Chondrocyte (in vitro differentiated cells): Measurements from ENCODE around the gene PTPRJ. TPM values are rescaled to one million over a fixed set of nuclear protein-coding genes. Genes with fewer than 3 reads are reported as not detected.

Source experiments
- DNase-seq: peaks from one replicate; pipeline ENCODE4 v3.0.0; 2021; ENCODE audit warnings: mixed read lengths, low spot score
- H3K27ac Mint-ChIP-seq: one replicate; pipeline ENCODE4 v1.8.0; 2021; ENCODE audit warnings: mild to moderate bottlenecking, moderate library complexity, mixed read lengths; ENCODE audit not compliant: unreplicated experiment
- H3K27me3 Mint-ChIP-seq: 2 replicates; pipeline ENCODE4 v1.8.0; 2021; ENCODE audit warnings: low read depth, mixed read lengths
- H3K36me3 Mint-ChIP-seq: 2 replicates; pipeline ENCODE4 v1.8.0; 2021; ENCODE audit warnings: low read depth, mixed read lengths
- H3K4me1 Mint-ChIP-seq: 2 replicates; pipeline ENCODE4 v1.8.0; 2021; ENCODE audit warnings: low read depth, mild to moderate bottlenecking, mixed read lengths
- H3K4me3 Mint-ChIP-seq: one replicate; pipeline ENCODE4 v1.8.0; 2021; ENCODE audit warnings: mild to moderate bottlenecking, moderate library complexity, mixed read lengths; ENCODE audit not compliant: unreplicated experiment
- H3K9me3 Mint-ChIP-seq: 2 replicates; pipeline ENCODE4 v1.8.0; 2021; ENCODE audit warnings: low read depth, mixed read lengths
- CTCF ChIP-seq: fragments of 200-600 bp; sonication (generic); IDR thresholded peaks from 2 replicates; pipeline ENCODE4 v1.5.0; 2021; ENCODE audit warnings: antibody characterized with exemption, mild to moderate bottlenecking, moderate library complexity
- total RNA-seq: library from RNA; stranded (reverse); gene quantifications from 3 replicates; pipeline ENCODE4 v1.2.1, GENCODE V29; 2021

Gene PTPRJ
- total RNA-seq, 1 donor from 2014 or later: 18.1 TPM

- Mint-ChIP-seq H3K9me3 (no peaks in the 10 kb centered on the region), H3K27ac (no peak overlapping the region), H3K4me3 (no peak overlapping the region), H3K4me1 (peaks cover 38% of the 10 kb centered on the region), H3K36me3 (no peaks in the 10 kb centered on the region), H3K27me3 (no peaks in the 10 kb centered on the region)
- no peak for DNase-seq
- no peak for TF ChIP-seq CTCF
Measured at GRCh38 chr11:48085688-48086087, 105.3 kb downstream of the PTPRJ start.

- H3K4me3 Mint-ChIP-seq: no peak overlapping the region
- TF ChIP-seq CTCF: no peak
- DNase-seq: no peak
- H3K36me3 Mint-ChIP-seq: no peaks in the 10 kb centered on the region
- no peaks in the 10 kb centered on the region for H3K27me3 Mint-ChIP-seq
- peaks cover 25% of the 10 kb centered on the region for H3K4me1 Mint-ChIP-seq
- H3K27ac Mint-ChIP-seq: no peak overlapping the region
- no peaks in the 10 kb centered on the region for H3K9me3 Mint-ChIP-seq
Measured at GRCh38 chr11:48087422-48087821, 107.1 kb downstream of the PTPRJ start.

- no peak for DNase-seq
- no peak for TF ChIP-seq CTCF
- H3K27me3 Mint-ChIP-seq: no peaks in the 10 kb centered on the region
- no peaks in the 10 kb centered on the region for H3K36me3 Mint-ChIP-seq
- H3K4me1 Mint-ChIP-seq: peaks cover 27% of the 10 kb centered on the region
- H3K9me3 Mint-ChIP-seq: no peaks in the 10 kb centered on the region
- H3K27ac Mint-ChIP-seq: no peak overlapping the region
- no peak overlapping the region for H3K4me3 Mint-ChIP-seq
Measured at GRCh38 chr11:48087974-48088681, 107.8 kb downstream of the PTPRJ start.

GRCh38 chr11:48088682-48089050 is 108.3 kb downstream of the PTPRJ start:
- Mint-ChIP-seq H3K4me1 (peaks cover 28% of the 10 kb centered on the region), H3K27me3 (no peaks in the 10 kb centered on the region), H3K9me3 (no peaks in the 10 kb centered on the region), H3K4me3 (no peak overlapping the region), H3K36me3 (no peaks in the 10 kb centered on the region), H3K27ac (no peak overlapping the region)
- TF ChIP-seq CTCF: no peak
- DNase-seq: no peak

DNA sequence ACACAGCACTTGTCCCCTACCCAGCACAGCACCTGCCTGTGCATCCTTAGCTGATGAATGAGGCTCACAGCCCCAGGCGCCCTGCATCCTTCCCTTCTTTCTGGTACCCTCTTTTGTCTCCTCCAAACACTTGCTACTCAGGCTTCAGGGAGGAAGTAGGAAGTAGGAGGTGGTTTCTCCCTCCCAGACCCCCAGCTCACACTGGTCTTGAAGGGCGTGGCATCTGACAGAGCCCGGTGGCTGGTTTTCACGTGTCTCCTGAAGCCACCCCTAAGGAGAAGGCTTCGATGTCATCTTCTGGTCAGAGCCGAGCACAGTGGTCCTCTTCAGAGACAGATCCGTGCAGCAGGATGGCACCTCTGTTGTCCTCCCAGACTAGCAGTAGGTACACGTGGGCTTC is 109.8 kb downstream of the PTPRJ start:
- peaks cover 25% of the 10 kb centered on the region for H3K4me1 Mint-ChIP-seq
- no peak overlapping the region for H3K4me3 Mint-ChIP-seq

More for the DNA sequence above, 109.8 kb downstream of the PTPRJ start:
- DNase-seq: no peak
- Mint-ChIP-seq H3K36me3 (no peaks in the 10 kb centered on the region), H3K27me3 (no peaks in the 10 kb centered on the region), H3K27ac (no peak overlapping the region), H3K9me3 (no peaks in the 10 kb centered on the region)
- no peak for TF ChIP-seq CTCF
